Skeletal muscle tissue (tissue), 4 donors: ENCODE results near the gene OSBPL1A. TPM values are rescaled to one million over a fixed set of nuclear protein-coding genes. Genes with fewer than 3 reads are reported as not detected.
"Not testable (repeated sequence)": the region's sequence is repeated elsewhere in the genome, so short reads cannot be mapped to it uniquely, and the experiment has no call there.

Experiments
- H3K27ac ChIP-seq: one replicate; pipeline ENCODE4 v1.7.0; 2013; ENCODE audit warnings: mild to moderate bottlenecking, low read depth, low read length, inconsistent platforms
- H3K27me3 ChIP-seq, 3 donors: one replicate each; pipeline ENCODE4 v1.7.0; 2013; ENCODE audit warnings: low read length in 3 of 3; ENCODE audit not compliant: control insufficient read depth in 3 of 3, insufficient read depth in 3 of 3
- H3K36me3 ChIP-seq, 3 donors: one replicate each; pipeline ENCODE4 v1.7.0; 2013; ENCODE audit warnings: low read length in 3 of 3; ENCODE audit not compliant: control insufficient read depth in 3 of 3, insufficient read depth in 3 of 3
- H3K4me1 ChIP-seq, 3 donors: one replicate each; pipeline ENCODE4 v1.7.0; 2013; ENCODE audit warnings: low read length in 3 of 3, mild to moderate bottlenecking in 3 of 3; ENCODE audit not compliant: control insufficient read depth in 3 of 3, insufficient read depth in 3 of 3
- H3K4me3 ChIP-seq, 3 donors: one replicate each; pipeline ENCODE4 v1.7.0; 2013; ENCODE audit warnings: low read length in 3 of 3
- H3K9ac ChIP-seq, 3 donors: one replicate each; pipeline ENCODE4 v1.7.0; 2013; ENCODE audit warnings: low read length in 3 of 3, mild to moderate bottlenecking in 3 of 3, moderate library complexity in 2 of 3, low read depth in 1 of 3
- H3K9me3 ChIP-seq, 3 donors: one replicate each; pipeline ENCODE4 v1.7.0; 2013; ENCODE audit warnings: low read length in 3 of 3; ENCODE audit not compliant: control insufficient read depth in 3 of 3
- total RNA-seq: library from RNA; depleted of rRNA; stranded (reverse); fragments of >200 nt; gene quantifications from one replicate; pipeline ENCODE4 v1.2.3, GENCODE V29; 2014
- donor health status: Osteomylitis.

Gene OSBPL1A
- total RNA-seq, 1 donor from 2014 or later = 33.9 TPM

- H3K9me3 ChIP-seq = no peaks in the 10 kb centered on the region
- no peak overlapping the region for H3K27ac ChIP-seq
- H3K9ac ChIP-seq = no peak overlapping the region
- H3K4me1 ChIP-seq = no peaks in the 10 kb centered on the region
- H3K4me3 ChIP-seq = no peak overlapping the region
- H3K27me3 ChIP-seq = no peaks in the 10 kb centered on the region
- no peaks in the 10 kb centered on the region for H3K36me3 ChIP-seq
Observed at GRCh38 chr18:24362757-24363156, 34.9 kb downstream of the OSBPL1A start.

DNA sequence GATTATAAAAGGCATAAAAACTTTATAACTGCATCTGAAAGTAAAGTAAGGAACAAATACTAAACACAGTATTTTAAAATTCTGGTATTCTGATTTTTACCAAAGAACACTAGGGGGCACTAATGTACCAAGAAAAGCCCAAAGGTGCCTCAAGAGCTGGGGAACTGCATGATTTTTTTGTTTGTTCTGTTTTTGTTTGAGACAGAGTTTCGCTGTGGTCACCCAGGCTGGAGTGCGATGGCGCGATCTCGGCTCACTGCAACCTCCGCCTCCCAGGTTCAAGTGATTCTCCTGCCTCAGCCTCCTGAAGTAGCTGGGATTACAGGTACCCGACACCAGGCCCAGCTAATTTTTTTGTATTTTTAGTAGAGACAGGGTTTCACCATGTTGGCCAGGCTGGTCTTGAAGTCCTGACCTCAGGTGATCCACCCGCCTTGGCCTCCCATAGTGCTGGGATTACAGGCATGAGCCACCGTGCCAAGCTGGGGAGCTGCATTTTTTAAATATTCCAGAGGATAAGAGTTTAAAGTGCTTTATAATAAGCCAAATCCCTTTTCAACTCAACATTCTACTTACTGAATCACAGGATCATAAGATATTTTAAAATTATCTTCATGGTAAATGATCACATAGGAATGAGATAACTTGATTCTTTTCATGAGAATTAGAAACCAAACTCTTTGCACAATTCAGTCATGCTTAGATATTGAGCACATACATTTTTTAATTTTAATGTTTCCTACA, 37.7 kb downstream of the OSBPL1A start:
- H3K27ac ChIP-seq, H3K36me3 ChIP-seq, H3K4me1 ChIP-seq, H3K9me3 ChIP-seq, H3K9ac ChIP-seq, H3K27me3 ChIP-seq, H3K4me3 ChIP-seq: not testable (repeated sequence)

DNA sequence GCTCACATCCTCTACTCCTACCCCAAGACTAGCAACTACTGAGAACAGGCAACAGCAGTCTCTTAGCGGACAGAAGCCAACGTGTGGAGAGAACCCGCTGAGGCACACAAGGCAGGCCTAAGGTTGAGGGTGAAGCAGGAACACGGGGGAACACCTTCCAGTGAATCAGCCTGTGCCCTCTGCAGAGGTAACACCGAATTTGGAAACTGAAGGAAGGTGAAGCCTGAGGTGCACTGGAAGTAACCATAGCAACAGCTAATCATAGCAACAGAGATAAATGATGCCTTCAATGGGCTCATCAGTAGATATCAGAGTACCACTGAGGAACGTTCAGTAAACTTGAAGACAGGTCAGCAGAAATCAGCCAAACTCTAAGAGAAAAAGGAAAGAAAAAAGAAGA, 43.3 kb downstream of the OSBPL1A start:
- Histone ChIP-seq H3K27me3 (no peaks in the 10 kb centered on the region), H3K4me3 (no peak overlapping the region), H3K9ac (no peak overlapping the region), H3K4me1 (no peaks in the 10 kb centered on the region), H3K36me3 (no peaks in the 10 kb centered on the region), H3K27ac (no peak overlapping the region), H3K9me3 (no peaks in the 10 kb centered on the region)

GRCh38 chr18:24346254-24346653, 51.4 kb downstream of the OSBPL1A start:
- H3K9ac ChIP-seq = no peak overlapping the region
- H3K4me1 ChIP-seq = no peaks in the 10 kb centered on the region
- no peaks in the 10 kb centered on the region for H3K27me3 ChIP-seq
- H3K9me3 ChIP-seq = no peaks in the 10 kb centered on the region
- H3K4me3 ChIP-seq = no peak overlapping the region
- no peak overlapping the region for H3K27ac ChIP-seq
- no peaks in the 10 kb centered on the region for H3K36me3 ChIP-seq

GRCh38 chr18:24344509-24344908, 53.1 kb downstream of the OSBPL1A start:
- no peaks in the 10 kb centered on the region for H3K27me3 ChIP-seq
- H3K9me3 ChIP-seq = no peaks in the 10 kb centered on the region
- H3K9ac ChIP-seq = no peak overlapping the region
- H3K4me3 ChIP-seq = no peak overlapping the region
- H3K27ac ChIP-seq = no peak overlapping the region
- H3K36me3 ChIP-seq = no peaks in the 10 kb centered on the region
- H3K4me1 ChIP-seq = no peaks in the 10 kb centered on the region

DNA sequence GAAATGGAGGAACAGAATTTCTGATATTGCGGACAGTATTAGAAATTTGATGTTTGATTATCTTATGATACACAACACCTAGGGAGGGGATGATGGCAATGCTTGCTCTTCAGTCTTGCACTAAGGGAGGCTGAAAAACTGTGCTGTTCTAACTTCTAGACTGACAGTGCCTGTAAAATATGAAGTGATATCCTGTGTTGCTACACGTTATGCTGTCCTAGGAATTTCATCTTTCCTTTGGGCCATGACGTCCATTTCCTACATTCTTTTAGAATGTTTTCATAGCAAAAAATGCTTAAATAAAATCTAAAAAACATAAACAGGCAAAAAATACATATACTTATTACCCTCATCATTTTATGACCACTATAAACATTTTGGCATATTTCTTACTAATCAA, 55.3 kb downstream of the OSBPL1A start:
- H3K9ac ChIP-seq = no peak overlapping the region
- H3K27me3 ChIP-seq = no peaks in the 10 kb centered on the region
- no peak overlapping the region for H3K4me3 ChIP-seq
- no peaks in the 10 kb centered on the region for H3K36me3 ChIP-seq
- H3K4me1 ChIP-seq = no peaks in the 10 kb centered on the region
- H3K9me3 ChIP-seq = no peaks in the 10 kb centered on the region
- H3K27ac ChIP-seq = no peak overlapping the region

DNA sequence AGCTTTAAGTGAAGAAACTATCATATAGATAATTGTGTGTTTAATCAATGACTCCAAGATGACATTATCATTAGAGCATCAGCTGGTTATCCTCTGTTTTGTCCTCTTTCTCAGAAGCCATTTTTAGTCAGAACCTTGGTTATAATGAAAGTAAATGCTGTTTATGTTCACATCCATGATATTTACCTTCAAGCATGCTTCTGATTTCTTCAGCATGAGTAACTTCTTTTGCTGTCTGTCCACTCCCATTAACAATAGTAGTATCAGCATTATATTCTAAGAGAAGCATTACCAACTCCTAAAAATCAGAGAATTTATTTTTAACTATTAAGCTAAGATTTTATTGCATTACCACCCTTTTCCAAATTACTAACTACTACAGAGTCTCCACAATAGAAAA, 56.3 kb downstream of the OSBPL1A start:
- Histone ChIP-seq H3K9ac (no peak overlapping the region), H3K27me3 (no peaks in the 10 kb centered on the region), H3K4me1 (no peaks in the 10 kb centered on the region), H3K9me3 (no peaks in the 10 kb centered on the region), H3K4me3 (no peak overlapping the region), H3K36me3 (no peaks in the 10 kb centered on the region), H3K27ac (no peak overlapping the region)

DNA sequence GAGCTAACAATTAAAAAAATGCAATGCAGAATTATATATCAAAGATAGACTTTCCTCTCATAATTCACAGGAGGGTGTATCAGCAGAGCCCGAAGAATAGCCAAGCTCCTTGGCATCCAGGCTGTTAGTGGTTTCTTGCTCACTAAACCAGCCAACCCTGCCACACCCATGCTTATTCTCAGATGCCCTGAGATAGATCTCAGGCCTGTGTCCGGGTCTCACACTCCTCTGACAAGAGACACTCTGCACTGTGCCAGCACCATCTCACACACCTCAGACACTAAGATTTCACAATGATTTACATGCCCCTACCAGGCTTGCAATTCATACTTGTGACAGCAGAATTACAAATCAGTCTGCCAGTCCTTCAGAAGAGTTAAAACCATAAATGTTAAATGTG, 64.5 kb downstream of the OSBPL1A start:
- H3K9ac ChIP-seq = no peak overlapping the region
- no peaks in the 10 kb centered on the region for H3K27me3 ChIP-seq
- H3K36me3 ChIP-seq = peaks cover 0 to 2% (median 0%) of the 10 kb centered on the region in 3 donors
- H3K27ac ChIP-seq = no peak overlapping the region
- H3K9me3 ChIP-seq = no peaks in the 10 kb centered on the region
- H3K4me1 ChIP-seq = no peaks in the 10 kb centered on the region
- no peak overlapping the region for H3K4me3 ChIP-seq

DNA sequence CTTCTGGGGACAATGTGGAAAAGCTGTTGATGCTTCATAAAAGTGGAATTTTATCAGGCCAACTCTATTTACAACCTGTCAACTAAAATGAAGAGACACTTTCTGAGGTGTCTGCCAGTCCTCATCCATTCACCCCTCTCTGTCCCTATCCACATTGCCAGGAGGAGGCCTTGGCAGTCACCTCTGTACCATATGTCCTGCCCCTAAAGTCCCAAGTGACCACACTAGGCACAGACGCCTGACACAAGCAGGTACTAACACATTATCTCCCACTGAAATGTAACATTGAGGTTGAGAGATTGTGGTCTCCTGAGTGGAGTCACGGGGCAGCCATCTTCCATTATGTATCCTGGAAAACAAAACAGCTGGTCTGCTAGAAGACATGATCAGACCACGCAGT, 71.4 kb downstream of the OSBPL1A start:
- Histone ChIP-seq H3K9me3 (no peaks in the 10 kb centered on the region), H3K4me1 (no peaks in the 10 kb centered on the region), H3K9ac (no peak overlapping the region), H3K27me3 (no peaks in the 10 kb centered on the region), H3K4me3 (no peak overlapping the region), H3K27ac (no peak overlapping the region), H3K36me3 (no peaks in the 10 kb centered on the region)

- Histone ChIP-seq H3K9ac (no peak overlapping the region), H3K4me3 (no peak overlapping the region), H3K9me3 (no peaks in the 10 kb centered on the region), H3K4me1 (no peaks in the 10 kb centered on the region), H3K27me3 (no peaks in the 10 kb centered on the region), H3K36me3 (no peaks in the 10 kb centered on the region), H3K27ac (no peak overlapping the region)
Observed at GRCh38 chr18:24322584-24323136, 75.0 kb downstream of the OSBPL1A start.
